NCI-H146 (cell line): Measurements from ENCODE around the gene ABCC4.
"Not testable (repeated sequence)": the region's sequence is repeated elsewhere in the genome, so short reads cannot be mapped to it uniquely, and the experiment has no call there.

ENCODE experiments used
- DNase-seq: peaks from one replicate; lab custom pipeline; 2025; lab: John Stamatoyannopoulos, UW

Gene ABCC4

DNA sequence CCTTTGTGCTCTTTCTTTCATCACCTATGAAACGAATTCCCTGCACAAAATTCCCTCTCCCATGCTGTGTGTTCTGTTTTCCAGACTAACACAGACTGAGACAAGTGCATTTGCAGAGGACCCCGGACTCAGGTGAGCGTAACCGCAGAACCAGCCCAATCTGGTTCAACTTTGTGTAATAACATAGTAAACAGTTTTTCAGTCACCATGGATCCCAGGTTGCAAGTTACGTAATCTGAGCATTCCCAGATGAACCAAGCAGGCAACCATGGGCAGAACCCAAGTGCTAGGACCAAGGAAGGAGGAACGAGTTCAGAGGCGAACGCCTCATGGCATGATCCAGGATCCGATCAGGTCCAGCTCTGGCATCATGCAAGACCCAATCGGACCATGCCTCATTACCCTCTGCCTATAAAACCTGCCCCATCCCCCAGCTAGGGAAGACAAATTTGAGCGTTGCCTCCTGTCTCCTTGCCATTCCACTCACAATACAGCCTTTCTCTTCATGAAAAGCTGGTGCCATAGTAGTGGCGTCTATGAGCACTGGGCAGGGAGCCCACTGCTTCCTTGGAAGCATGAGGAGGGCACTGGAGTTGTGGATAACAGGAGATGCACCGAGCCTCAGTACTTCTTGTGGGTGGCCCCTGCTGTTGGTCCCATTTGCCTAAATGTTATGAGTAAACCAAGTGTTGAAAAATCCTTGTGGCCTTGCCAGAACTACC lies 107.6 kb downstream of the ABCC4 start:
- no peak for DNase-seq

DNA sequence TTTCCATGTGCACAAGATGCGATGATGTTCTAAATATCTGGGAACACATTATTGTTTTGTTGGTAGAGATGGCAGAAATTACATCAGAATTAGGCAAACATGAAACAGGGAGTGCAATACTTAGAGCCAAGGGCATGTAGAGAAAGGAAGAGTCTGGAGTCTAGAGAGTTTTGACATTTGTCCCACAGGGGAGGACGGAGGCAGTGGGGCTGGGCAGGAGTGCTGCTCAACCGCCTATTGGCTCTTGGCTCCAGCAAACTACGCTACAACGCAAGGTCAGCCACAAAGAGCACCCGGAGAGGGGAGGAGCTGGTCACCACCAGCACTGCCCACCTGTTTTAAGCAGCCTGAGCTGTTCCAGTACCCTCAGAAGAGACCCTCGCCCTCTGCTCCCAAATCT lies 108.3 kb downstream of the ABCC4 start:
- no peak for DNase-seq

DNA sequence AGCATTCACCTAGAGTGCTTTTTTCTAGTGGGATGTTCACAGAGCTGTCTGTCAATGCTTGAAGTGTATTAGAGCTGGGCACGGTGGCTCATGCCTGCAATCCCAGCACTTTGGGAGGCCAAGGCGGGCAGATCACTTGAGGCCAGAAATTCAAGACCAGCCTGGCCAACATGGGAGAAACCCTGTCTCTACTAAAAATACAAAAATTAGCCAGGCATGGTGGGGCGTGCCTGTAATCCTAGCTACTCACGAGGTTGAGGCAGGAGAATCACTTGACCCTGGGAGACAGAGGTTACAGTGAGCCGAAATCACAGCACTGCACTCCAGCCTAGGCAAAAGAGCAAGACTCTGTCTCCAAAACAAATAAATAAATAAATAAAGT lies 108.7 kb downstream of the ABCC4 start:
- DNase-seq: not testable (repeated sequence)

DNA sequence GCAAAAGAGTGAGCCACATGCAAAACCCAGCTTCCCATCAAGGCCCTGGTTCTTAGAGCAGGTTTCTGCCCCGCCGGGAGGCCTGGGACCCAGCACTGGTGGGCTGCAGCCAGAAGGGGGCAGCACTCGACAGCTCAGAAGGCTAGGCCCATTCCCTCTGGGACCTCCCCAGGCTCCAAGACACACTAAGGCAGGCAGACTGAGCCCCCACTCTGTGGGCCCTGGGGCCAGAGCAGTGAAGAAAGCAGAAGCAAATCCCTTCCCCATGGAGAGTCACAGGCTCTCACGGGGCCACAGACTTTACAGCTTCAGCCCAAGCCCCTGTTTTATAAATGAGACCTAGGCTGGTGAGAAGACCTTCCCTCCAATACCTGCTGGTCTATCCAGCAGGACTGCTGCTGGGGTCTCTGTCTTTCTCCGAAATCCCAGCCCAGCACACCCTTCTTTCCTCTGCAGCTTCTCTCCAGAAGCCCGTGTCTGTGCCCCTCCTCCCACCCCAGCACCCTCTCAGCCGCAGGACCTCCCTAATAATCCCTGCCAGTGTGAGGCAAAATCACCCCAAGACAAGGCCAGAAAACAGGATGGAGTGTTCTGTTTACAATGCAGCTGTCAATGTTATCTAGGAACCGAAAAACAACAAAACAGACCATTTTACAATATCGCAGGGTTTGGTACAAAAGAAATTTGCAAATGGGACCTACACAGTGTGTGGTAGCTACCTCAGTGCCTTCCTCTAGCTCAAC lies 109.3 kb downstream of the ABCC4 start:
- DNase-seq: peak; percentile 49

DNA sequence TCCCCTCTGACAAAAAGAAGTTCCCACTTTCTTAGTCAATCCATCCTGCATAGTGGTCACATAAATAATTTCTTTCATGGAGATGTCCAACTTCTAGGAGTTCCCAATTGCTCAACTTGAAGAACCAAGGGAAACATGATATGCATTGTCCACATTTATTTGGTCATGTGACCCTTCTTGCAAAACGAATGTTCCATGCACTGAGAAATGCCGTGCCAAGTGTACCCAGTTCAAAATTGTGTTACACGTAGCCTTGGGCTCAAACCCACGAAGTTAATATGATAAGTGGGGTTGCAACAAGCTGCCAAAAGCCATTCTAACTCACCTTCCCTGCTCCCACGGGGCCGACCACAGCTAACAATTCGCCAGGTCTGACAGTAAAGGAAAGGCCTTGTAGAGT lies 113.1 kb downstream of the ABCC4 start:
- no peak for DNase-seq

DNA sequence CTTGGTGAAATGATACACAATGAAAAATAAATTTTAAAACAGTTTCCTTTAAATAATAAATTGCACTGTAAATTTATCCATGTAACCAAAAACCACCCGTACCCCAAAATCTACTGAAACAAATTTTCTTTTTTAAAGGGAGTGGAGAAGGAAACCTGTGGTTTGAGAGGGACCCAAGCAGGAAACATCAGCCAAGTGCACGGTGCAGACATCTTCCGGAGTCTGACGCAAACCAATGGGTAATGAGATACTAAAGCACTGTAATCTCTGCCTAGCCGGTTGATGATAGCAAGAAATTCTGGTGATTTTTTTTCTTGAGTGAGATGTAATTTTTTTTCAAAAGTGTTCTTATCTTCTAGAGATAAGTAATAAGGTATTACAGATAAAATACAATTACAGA lies 115.4 kb downstream of the ABCC4 start:
- DNase-seq: no peak

DNA sequence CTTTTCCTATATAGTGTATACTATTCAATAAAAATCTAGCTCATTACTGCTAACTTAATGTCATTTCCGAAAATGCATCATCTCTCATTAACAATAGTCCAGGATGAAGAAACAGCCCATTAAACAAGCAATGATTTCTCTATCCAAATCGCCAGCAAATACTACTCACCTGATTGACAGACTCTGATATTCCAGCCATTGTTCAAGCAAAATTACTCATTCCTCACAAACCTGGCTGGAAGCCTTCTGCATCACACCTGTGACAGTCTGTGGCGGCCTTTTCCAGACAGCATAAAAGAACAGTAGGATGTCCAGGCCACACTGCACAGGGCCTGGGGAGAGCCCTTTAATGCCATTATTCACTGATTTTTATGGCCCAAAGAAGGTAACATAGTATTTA lies 115.9 kb downstream of the ABCC4 start:
- DNase-seq: peak; percentile 93

DNA sequence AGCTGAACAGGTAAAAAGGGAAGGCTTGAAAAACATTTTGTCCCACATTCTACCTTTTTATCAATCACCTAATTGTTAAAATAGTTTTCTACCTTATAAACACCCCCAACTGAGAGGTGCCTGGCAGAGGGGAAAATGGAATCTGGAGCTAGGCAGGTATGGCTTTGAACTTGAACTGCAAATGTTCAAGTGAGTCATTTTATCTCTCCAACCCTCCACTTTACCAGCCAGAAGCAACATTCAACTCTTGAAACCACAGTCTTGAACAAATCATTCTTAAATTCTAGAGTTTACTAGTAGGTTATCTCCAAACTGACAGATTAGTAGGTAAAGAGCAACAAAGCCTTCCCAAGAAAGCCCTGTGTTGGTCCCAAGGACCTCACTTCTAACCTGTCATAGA lies 116.9 kb downstream of the ABCC4 start:
- no peak for DNase-seq

DNA sequence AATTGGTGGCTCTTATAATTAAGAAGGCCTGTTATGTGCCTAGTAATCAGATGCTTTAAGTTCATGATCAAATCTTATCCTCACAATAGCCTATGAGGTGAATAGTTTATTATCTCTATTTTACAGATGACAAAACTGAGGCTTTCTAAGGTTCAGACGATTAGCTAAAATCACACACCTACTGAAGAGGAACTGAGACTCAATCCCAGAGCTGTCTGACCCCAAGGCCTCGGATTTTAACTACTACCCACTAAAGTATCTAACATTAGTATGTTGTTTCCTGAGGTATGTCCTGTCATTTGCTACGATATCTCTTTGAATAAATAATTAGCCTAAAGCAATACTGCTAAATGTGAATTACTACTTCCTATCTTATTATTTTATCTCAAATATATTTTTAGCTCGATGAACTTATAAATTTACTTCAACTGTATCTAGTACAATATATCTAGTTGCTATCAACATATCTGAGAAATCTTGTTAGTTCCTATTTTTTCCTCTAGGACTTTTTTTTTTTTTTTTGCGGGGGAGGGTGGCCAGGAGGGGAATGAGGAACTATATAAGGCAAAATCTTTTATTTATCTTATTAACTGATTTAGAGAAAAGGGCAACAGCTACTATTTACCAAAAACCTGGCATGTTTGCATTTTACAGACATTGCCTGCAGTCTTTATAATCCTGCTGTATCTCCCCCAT lies 118.5 kb downstream of the ABCC4 start:
- no peak for DNase-seq

DNA sequence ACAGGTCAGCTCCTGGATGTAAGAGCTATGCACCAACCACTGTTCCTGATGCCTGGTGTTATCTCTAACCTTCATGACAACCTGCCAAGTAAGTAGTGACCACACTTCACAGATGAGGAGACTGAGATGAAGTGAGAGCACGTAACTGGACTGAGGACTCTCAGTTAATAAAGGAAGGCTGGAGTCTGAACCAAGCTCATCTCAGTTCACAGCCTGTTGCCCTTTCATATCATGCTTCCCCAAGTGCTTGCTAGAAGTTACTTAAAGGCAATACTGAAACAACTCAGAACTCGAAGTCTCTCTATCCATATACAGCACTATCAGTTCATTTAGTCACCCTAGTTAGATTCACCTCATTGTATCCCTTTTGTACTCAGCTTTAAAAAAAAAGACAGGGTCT lies 119.7 kb downstream of the ABCC4 start:
- no peak for DNase-seq

DNA sequence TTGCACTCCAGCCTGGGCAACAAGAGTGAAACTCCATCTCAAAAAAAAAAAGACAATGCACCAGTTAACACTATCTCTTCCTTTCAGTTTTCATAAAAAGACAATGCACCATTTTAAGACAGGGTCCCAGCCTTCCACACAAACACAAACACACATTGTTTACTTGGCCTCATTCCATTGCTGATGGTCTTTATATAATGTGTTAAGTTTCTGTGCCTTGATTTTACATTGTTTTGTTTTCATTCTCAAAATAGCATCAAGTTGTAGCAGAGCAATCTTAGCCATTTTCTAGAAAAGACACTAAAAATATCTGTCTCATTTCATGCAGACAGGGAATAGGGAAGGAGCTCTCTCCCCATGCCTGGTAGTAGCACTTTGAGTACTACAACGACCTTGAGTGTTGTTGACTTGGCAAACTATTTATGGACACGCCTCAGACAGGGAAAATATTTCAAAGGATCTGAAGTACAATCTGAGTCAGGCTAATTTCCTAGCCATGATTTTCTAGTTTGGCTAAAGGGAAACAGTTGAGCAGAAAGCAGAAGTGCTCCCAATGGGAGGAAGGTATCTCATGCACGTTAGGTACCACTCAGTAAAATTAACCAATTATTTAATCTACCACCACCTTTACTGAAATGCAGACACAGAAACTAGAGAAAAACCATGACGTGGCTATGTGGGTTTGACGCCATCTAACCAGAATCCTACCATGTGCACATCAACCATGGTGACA lies 120.6 kb downstream of the ABCC4 start:
- DNase-seq: no peak

DNA sequence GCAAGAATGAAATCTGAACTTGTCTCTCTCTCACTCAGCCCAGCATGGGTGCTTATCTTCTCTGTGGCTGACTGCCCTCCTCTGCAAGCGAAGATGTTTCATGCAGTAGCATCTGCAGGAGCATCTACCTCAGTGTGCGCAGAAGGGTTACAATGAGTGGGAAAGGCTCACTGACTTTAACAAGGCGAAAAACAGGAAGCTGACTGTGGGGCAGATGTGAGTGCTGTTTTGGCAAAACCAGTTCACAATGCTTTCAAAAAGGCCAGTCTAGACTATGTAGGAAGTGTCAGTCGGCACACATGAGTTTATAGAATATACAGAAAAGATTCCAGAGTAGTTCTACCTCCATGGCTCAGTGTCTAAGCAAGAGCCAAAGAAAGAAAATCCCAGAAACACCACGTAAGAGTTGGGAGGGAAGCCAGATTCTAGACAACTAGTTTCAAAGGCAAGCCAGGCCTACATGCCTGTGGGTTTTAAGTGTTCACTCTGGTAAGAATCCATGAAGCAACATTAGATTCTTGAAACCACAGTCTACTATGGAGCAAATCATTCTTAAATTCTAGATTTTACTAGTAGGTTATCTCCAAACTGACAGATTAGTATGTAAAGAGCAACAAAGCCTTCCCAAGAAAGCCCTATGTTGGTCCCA lies 124.5 kb downstream of the ABCC4 start:
- no peak for DNase-seq

DNA sequence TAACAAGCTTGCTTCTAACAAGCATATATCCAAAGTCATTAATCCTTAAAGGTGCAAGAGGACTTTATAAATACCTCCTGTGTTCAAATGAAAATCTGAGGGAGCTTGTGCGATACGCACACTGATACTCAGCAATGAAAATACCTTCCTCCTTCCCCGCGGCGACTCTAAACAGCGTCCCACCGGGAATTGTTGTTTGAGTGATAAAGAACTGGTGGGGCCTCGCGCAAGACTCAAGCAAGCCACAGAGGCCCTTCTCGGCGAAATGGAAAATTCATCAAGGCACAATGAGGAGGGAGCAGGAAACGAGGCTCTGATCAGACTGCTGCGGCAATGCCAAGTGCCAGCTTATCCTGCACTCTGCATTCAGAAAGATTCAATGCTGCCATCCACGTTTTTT lies 126.7 kb downstream of the ABCC4 start:
- no peak for DNase-seq

DNA sequence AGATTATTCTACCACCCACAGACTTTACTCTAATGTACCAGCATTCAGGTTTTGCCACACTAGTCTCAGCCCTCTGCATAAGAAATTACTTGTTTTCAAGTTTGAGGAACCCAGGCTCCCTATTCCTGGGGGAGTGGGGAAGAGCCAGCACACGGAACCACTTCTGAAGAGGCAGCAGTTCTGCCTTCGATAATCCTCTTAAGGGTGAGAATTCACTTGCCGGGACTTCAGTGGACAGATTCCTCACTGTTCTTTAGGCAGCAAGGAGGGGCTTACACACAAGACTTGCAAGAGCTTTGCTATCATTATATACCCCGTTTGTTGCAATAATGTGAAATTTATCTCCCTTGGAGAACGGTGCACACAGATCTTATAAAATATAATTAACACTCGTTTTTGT lies 133.1 kb downstream of the ABCC4 start:
- DNase-seq: no peak

DNA sequence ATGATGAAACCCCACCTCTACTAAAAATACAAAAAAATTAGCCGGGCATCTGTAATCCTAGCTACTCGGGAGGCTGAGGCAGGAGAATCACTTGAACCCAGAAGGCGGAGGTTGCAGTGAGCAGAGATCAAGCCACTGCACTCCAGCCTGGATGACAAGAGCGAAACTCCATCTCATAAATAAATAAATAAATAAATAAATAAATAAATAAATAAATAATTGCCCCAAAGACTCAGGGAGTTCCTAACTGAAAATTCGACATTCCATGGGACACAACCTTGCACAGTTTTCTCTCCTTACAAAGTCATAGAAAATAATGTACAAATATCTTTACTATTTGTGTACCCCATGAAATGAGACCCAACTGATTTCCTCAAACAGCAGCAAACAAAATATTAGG lies 134.2 kb downstream of the ABCC4 start:
- not testable (repeated sequence) for DNase-seq

DNA sequence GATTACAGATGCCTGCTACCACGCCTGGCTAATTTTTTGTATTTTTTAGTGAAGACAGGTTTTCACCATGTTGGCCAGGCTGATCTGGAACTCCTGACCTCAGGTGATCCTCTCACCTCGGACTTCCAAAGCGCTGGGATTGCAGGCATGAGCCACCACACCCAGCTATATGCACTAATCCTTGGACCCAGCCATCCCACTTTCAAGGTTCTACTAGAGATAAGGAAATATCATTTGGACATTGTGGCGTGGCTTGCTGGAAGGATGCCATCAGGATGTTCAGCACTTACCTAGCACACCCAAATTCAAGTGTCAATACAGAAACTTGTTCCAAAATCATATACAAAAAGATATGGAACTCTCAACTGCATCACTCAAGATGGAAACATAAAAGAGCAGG lies 136.4 kb downstream of the ABCC4 start:
- no peak for DNase-seq

DNA sequence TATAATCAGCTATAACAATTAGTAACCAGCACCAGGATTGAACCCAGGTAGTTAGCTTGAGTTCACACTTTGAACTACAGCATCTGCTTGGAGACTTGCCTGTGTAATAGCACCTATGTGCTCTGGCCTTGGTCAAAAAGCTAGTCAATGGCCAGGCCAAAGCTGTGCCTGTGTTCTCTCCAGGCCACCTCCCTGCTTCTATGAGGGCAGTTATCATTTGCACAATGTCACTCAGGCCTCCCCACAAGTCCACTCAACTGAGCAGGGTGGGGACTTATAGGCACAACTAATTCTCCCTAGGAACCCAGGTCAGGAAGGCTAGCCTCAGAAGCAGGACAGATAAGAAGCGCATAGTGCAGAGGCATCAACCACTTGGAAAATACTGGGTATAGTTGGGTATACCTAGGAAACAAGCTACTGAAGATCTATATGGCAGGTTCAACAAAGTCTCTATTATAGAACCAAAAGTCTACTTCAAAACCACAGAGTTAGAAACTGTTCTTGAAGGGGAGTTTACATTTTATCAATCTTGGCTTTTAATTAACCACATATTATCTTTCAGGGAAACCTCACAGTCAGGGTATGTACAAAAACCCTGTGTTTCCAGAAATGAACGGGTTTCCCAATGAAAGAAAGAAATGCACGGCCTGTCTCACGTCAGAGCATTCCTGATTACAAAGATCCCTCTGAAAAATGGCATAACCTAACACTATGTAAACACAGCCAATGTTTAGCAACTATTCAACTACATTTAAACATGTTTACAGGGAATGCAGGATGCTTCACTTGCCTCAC lies 140.9 kb downstream of the ABCC4 start:
- peak; percentile 26 for DNase-seq

DNA sequence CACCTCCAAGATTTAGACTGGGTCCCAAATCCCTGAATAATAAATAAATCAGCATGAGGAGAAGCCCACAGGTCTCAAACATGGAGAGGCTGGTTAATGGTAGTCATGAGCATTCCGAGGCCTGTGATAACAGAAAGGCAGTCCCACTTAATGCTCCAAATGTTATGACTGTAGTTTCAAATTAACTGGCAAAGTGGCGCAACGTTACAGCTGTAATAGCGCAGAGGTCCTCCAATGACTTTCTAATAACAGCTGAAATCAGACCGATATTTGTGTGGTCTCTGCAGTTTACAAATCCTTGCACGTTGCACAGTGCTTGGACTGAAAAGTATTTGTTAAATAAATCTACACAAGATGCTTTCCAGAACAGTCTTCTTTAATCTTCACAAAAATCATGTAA lies 141.8 kb downstream of the ABCC4 start:
- no peak for DNase-seq

DNA sequence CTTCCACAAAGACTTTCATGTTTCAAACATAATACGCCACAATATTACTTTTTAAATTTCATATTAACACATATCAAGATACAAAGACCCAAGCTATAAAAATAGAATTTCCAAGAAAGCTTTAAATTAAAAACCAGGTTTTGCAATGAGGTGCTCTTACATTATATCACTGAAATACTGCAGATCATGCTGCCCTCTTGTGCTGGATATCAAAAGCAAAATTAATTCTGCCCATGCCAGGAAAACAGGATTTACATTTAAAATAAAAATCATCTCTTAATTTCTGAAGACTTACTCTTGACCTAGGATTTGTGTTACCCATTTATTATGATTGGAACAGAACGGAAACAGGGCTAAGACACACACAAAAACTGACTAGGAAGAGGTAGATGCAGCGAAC lies 145.0 kb downstream of the ABCC4 start:
- DNase-seq: peak; percentile 19

DNA sequence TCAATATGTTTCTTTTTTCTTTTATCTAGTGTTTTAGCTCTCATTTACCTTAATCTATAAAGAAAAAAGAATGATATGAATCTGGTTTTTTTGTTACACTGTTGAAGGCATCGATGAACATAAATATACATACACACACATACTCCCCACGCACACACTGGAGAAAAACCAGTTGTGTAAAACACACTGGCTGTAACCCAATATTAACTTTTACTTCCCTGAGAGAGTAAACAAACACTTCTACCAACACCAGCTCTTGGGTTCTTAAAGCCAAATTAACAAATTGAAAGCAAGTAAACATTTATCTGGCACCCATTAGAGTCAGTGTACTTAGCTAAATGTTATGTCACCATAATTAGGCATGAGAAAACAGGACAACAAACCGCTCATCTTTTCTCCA lies 145.7 kb downstream of the ABCC4 start:
- DNase-seq: no peak

DNA sequence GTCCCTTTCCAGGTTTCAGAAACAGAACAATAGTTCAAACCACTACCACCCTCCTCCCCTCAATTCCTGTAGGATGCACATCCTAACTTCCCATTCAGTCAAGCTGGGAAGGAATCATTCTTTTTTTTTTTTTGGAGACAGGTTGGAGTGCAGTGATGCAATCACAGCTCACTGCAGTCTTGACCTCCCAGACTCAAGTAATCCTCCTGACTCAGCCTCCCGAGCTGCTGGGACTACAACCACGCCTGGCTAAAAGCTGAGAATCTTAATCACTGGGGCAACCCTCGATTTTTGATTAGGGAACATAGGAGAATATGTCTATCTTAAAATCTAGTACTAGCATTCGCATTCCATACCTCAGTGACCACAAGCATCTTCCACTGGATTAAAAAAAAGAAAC lies 146.2 kb downstream of the ABCC4 start:
- DNase-seq: no peak
